ENCODE results near the gene SNAP23.

DNA sequence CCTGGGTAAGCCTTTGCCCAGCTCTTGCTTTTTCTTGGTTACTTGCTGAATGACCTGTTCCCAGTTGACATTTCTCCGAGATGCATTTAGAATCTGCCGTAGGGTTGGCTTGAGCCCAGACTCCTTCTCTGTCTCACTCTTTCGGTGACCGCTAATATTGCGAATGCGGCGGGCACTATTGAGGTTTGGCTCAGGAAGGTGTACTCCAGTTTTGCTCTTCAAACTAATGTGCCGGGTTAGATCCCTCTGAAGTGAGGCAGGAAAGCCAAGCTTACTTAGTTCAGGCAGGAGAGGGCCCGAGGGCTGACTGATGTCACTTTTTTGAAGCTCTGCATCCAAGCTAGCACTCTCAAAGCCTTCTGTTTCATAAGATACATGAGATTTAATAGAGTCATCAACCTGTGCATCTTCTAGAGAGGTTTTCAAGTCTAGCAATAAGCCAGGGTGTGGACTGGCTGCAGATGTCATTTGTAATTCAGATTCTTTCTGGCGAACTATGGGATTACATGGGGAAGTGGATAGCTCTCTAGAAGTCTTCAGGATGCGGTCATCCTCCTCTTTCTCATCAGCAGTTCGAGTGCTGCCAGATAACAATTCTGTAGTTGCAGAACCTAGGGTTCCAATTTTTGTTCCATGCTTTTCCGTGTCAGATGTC, 45.5 kb upstream of the SNAP23 start:
- TF ChIP-seq, protein P1, sequence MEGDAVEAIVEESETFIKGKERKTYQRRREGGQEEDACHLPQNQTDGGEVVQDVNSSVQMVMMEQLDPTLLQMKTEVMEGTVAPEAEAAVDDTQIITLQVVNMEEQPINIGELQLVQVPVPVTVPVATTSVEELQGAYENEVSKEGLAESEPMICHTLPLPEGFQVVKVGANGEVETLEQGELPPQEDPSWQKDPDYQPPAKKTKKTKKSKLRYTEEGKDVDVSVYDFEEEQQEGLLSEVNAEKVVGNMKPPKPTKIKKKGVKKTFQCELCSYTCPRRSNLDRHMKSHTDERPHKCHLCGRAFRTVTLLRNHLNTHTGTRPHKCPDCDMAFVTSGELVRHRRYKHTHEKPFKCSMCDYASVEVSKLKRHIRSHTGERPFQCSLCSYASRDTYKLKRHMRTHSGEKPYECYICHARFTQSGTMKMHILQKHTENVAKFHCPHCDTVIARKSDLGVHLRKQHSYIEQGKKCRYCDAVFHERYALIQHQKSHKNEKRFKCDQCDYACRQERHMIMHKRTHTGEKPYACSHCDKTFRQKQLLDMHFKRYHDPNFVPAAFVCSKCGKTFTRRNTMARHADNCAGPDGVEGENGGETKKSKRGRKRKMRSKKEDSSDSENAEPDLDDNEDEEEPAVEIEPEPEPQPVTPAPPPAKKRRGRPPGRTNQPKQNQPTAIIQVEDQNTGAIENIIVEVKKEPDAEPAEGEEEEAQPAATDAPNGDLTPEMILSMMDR (IDR thresholded peaks at IDR 0.05; ENCODE audit: low read length), result no peak
- no peak for TF ChIP-seq EZH2 (IDR thresholded peaks at IDR 0.05; ENCODE audit: borderline replicate concordance, low read length)
